ENCODE results near the gene STH.
"Not testable (repeated sequence)": the region's sequence is repeated elsewhere in the genome, so short reads cannot be mapped to it uniquely, and the experiment has no call there.

The STH gene

GRCh38 chr17:45998987-45999899 is at the start of gene STH:
Gene STH (plus strand): TSS chr17:45999250. CDS start chr17:45999280, 30 bp downstream.
- no peak for DNase-seq

- no peak for DNase-seq
Observed at GRCh38 chr17:45949755-45950320, 49.2 kb upstream of the STH start.

GRCh38 chr17:45950888-45951287 is 48.2 kb upstream of the STH start:
- no peak for DNase-seq

DNA sequence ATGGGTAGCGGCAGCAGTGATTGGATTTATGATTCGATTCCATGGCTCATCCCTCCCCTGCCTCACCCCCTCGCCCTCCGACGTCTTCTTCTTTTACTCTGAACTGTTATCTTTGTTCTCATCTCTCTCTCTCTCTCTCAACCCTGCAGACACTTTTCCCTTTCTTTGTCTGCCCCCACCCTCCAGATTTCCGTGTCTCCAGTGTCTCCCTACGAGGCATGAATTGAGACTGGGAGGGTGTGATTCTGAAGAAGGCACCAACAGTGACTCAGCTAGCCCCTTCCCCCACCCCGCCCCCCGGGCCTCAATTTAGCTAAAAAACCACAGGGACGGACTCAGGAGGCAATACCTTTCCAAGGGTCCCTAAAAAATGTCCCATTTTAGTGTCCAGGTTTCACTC is 47.6 kb upstream of the STH start:
- no peak for DNase-seq

- DNase-seq = no peak
Observed at GRCh38 chr17:45951941-45952340, 47.1 kb upstream of the STH start.

- DNase-seq = no peak
Observed at GRCh38 chr17:45952814-45953320, 46.2 kb upstream of the STH start.

GRCh38 chr17:45953561-45953960 is 45.5 kb upstream of the STH start:
- no peak for DNase-seq

- DNase-seq = no peak
Observed at GRCh38 chr17:45954914-45955313, 44.1 kb upstream of the STH start.

DNA sequence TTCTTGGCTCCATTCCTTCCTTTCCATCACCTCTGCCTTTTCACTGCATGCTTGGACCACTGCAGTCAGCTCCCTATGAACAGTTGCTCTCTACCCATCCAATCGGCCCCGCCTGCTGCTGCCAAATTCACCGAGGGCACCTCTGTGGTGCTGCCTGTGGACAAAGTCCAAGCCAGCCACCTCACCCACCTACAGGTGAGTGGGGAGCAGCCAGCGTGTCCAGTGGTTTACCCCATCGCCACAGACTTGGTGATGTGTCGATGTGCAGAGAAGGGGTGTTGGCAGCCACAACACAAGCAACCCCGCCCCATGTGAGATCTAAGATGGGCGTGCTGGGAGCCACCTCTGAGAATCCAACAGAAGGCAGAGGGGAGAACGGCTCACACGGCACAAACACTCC is 43.7 kb upstream of the STH start:
- no peak for DNase-seq

GRCh38 chr17:45956090-45956489 is 43.0 kb upstream of the STH start:
- DNase-seq = no peak

GRCh38 chr17:45956746-45957145 is 42.3 kb upstream of the STH start:
- not testable (repeated sequence) for DNase-seq

DNA sequence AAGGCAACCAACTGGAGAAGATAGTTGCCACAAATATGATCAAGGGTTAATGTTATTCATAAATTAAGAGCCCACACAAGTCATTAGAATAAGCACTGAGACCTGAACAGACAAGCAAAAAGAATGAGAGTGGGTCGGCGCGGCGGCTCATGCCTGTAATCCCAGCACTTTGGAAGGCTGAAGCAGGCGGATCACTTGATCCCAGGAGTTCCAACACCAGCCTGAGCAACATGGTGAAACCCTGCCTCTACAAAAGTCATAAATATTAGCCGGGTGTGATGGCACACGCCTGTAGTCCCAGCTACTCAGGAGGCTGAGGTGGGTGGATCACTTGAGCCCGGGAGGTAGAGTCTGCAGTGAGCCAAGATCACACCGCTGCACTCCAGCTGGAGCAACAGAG is 40.7 kb upstream of the STH start:
- no peak for DNase-seq

DNA sequence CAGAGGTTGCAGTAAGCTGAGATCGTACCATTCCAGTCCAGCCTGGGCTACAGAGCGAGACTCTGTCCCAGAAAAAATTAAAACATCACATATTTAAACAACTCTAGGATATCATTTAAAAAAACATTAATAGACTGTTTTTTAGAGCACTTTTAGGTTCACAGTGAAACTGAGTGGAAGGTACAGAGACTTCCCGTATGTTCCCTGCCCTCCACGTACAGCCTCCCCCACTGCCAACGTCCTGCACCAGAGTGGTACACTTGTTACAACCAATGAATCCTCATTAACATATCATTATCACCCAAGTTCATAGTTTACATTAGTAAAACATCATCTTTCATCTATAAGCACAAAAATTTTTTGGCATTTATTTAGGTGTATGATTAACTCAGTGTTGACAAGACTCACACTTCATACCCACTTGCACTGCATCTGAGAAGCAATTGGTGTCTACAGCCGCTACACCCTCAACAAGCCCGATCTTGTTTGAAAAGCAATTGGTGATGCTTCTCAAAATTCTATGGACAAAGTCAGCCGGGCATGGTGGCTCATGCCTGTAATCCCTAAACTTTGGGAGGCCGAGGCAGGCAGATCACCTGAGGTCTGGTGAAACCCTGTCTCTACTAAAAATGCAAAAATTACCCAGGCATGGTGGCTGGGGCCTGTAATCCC is 39.9 kb upstream of the STH start:
- no peak for DNase-seq

DNA sequence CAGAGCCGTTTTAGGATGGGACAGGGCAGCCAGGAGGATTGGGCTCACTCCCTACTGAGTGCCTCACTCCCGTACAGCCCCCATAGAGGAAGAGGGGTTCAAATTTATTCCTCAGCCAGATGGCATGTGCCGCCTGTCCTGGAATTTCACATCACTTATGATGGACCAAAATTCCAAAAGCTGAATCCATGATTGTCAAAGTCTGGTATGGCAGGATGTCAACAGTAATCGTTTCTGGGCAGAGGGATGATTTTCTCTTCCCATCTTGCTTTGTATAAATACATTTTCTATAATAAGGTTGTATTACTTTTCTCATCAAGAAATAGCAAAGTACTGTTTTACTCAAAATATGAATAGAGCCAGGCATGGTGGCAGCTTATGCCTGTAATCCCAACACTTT is 38.7 kb upstream of the STH start:
- no peak for DNase-seq

DNA sequence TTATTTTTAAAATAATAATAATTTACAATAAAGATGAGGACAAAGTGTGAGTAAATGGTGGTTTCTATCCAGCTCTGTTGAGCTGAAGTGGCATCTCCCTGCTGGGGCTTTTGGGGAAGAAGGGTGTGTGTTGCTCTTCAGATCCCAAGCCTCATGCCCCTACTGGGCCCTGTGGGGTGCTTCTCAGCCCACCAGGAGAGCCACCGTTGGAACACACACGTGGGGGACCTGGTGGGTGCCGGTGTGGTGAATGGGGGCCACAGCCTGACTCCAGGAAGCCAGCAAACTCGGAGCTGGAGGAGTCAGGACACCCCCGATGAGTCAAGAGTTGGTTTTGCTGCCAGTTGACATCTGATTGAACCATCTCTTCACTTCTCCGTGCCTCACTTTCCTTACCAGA is 37.8 kb upstream of the STH start:
- DNase-seq = no peak

- DNase-seq = no peak
Observed at GRCh38 chr17:45962221-45962972, 36.7 kb upstream of the STH start.

DNA sequence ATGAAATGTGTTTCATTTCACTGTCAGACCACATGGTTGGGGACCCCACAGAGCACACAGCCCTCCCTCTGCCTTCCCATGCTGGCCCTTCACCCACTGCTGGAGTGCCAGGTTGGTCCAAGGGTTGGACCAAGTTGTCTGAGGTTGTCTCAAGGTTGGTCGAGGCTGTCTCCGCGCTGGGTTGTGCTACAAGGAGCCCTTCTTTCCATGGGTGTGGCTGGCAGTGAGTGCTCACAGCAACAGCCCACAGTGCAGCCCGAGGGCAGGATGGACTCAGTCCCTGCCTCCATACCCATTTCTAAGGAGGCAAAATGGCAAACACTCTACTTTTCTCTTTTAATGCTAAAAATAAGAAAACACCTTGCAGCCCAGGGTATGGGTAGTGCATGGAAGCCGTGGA is 35.8 kb upstream of the STH start:
- no peak for DNase-seq

DNA sequence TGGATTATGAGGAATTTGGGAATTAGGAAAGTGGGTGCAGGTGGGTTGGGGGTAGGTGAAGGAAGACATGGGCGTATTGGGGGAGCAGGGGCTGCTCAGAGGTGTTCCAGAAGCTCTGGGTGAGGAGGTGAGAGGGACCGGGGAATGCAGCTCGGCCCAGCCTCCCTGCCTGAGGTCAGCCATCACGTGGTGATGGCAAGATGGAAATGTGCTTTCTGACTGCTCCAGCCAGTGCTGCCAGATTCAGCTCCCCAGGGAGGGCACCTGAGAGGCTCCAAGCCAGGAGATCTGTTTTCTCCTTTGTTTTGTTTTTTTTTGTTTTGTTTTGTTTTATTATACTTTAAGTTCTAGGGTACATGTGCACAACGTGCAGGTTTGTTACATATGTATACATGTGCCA is 35.2 kb upstream of the STH start:
- DNase-seq = no peak

DNA sequence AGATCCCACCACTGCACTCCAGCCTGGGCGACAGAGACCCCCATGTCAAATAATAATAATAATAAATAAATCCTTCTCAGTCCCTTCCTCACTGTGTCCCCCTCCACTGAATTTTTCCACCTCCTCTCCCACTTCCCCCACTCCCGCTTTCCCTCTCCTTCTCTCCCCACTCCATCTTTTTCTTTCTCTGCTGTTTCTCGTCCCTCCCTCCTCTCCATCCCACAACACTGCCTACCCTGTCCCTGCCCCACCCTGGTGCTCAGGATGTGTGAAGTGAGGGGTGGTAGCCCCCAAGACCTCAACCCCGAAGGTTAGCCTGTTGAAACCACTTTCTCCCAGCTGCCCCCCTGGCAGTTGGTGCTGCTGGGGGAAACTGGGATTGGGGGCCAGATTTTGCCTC is 34.4 kb upstream of the STH start:
- no peak for DNase-seq

- no peak for DNase-seq
Observed at GRCh38 chr17:45965812-45966211, 33.2 kb upstream of the STH start.

DNA sequence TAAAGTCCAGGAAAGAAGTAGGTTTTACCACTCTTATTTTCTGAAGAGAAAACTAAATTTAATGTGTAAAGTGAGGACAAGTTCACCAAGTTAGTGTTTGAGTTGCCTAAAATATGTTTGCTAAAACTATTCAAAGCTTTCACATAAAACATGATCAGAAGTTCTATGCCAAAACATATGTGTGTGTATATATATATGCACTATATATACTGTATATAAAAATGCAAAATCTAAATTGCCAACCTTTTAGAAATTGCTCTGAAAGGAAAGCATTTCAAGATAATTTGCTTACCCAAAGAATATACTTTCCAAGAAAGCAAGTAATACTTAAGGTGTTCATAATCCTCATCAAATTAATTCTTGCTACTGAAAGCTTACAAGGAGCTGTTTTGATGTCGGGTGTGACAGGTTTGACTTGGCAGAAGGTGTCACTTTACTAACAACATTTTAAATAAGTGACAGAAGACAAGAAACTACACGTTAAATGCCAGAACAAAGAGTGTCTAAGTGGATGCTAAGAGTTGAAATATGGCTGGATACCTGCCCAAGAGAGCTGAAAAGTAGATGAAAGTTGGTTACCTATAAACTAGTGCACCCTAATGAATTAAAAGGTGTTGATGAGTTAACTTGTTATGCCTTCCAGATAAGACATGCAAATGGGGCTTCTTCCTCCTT is 32.3 kb upstream of the STH start:
- DNase-seq = no peak

DNA sequence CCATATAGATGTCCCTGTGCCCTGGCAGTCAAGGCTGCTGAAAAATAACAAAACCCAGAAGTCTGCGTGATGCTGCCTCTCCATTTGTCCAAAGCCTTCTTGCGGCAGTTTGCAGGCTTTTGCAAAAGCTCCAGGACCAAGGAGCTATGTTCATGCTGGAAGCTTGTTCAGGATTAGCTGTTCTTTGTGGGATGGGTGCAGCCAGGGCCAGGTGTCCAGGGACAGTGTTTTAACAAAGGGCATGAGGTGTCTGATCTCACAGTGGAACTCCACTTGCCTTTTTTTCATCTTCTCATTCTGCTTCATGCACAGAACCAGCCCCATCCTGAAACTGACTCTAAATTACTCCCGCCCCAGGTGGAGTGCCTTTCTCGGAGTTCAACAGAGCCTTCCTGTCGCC is 31.7 kb upstream of the STH start:
- DNase-seq = no peak

DNA sequence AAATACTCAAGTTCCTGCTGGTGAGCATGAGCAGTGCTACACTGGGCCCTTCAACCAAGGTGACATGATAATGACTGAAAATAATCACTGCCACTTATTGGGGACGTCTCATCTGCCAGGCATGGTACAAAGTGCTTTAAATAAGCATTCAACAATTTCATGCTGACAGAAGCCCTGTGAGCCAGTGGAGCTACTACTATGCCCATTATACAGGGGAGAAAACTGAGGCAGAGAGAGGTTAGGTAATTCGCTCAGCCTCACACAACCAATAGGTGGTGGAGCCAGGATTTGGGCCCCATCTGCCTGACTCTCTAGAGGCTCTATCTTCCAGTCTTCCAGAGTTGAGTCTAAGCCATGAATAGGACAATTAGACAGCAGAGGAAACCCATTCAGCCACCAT is 30.3 kb upstream of the STH start:
- DNase-seq = no peak

Data from NCI-H69 (cell line).